Femur (tissue), 1 donor: ENCODE measurements around the gene SRGAP2C.
A peak's percentile ranks its signal among the peaks of the same experiment; 100 is the strongest.
"Not testable (repeated sequence)": the region's sequence is repeated elsewhere in the genome, so short reads cannot be mapped to it uniquely, and the experiment has no call there.

ENCODE experiments used
- DNase-seq: peaks from one replicate; pipeline ENCODE4 v3.0.0-alpha.2; 2017

SRGAP2C gene

DNA sequence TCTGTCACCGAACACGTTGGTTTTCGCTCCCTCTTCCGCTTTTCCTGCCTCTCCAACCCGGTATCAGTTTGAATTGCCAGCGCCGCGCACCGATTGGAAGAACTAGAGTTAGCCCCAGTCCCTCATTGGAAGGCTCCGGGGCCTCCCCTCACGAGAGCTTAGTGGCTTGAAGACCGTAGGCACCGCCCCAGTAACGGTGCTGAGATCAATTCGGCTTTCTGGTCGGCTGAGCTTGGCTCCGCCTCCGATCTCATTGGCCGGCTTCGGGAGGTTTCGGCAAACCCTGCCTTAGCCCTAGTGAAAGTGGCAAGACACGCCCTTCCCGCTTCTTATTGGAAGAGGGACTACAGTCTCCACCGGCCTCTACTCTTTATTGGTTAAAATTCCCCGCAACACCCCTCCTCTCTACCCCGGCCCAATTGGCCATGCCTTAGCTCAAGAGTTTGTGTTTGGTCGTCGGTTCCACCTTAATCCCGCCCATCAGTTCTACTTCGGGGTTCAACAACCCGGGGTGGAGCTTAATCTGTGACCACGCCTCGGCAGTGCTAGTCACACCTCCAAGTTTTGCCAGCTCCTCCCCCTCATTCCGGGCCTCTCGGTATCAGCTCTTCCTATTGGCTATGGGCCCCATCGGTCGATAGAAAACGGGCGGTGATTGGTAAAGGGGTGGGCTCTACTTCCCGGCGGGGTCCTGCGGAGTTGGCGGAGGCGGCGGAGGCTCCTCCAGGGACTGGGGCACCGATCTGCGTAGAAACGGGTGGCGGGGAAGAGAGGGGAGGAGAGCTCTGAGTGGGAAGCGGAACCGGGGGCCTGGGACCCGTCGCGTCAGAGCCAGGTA is at the start of gene SRGAP2C, which contains the start of gene FAM72B:
SRGAP2C (plus strand) TSS at position 686 of the 838 bp plus-strand sequence. CDS start 2,472 bp downstream, outside the sequence.
FAM72B (minus strand) TSS at position 51 of the 838 bp plus-strand sequence. CDS start 851 bp downstream, outside the sequence.
- DNase-seq = peak; percentile 97

DNA sequence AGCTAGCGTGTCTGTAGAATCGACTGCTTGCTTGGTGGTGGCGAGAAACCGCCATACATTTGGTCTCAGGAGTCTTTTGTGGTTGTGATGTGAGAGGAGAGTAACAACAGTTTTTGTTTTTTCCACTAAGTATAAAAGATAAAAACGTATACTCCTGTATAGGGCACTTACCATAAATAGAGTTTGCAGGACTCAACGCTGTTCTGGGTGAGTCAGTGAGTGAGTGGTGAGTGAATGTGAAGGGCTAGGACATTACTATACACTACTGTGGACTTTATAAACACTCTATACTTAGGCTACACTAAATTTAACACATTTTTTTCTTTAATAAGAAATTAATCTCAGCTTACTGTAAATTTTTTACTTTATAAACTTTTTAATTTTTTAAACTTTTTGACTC is 44.4 kb upstream of the SRGAP2C start:
- not testable (repeated sequence) for DNase-seq

DNA sequence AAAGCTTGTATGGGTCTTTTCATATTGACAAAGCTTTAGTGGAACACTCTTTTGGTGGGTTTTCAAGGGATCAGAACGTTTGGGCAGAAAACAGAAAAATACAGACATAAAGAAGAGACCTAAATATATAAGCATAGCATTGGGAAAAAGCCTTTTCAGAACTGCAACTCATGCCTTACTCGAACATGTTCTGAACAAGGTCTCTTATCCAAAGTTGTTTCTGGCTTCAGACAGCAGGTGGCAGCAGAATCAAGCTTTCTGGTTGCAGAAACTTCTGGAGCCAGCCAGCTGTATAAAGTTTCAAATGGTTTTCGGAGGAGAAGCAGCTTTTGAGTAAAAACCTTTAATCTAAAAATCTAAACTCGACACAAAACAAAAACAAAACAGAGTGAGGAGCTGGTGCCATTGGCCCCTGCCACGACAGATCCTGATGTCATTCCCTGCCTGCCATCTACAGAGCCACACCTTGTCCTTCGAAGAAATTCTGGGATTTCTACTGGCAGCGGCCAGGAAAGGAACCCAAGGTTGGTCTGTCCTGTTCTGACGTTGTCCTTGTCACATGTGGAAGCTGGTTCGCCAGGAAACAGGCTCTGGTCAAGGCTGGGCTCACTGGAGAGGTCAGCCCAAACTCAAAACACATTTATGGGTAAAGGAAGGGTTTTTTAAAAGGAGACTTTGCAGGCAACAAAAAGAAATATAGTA is 36.1 kb upstream of the SRGAP2C start:
- DNase-seq = not testable (repeated sequence)

DNA sequence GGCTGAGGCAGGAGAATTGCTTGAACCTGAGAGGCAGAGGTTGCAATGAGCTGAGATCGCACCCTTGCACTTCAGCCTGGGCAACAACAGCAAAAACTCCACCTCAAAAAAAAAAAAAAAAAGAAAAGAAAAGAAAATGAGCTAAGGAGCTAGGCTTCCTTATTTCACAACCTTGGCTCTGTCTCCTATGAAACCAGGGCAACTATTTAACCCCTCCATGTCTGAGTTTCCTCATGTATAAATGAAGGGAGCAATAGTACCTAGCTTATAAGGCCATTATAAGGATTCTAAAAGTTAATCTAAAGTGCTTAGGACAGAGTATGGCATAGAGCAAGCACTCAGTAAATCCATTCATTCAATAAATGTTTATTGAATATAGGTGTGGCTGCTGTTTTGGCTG is 33.5 kb upstream of the SRGAP2C start:
- DNase-seq = not testable (repeated sequence)

DNA sequence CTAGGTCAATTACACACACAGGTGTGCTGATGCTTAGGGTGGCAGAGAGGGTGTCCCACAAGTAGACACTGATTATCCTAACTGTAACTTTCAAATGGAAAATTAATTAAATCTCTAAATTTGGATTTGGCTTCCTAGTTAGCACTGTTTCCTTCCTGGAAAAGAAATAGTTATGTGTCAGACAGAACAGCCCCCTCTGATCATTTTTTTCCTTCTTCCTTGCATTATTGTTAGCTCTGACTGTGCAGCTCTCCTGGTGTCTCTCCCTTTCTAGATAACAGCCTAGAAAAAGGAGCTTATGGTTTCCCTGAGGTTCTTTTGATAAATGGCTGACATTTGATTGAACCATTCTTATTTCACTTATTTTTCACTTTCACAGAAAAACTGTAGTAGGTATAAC is 32.0 kb upstream of the SRGAP2C start:
- DNase-seq = not testable (repeated sequence)

DNA sequence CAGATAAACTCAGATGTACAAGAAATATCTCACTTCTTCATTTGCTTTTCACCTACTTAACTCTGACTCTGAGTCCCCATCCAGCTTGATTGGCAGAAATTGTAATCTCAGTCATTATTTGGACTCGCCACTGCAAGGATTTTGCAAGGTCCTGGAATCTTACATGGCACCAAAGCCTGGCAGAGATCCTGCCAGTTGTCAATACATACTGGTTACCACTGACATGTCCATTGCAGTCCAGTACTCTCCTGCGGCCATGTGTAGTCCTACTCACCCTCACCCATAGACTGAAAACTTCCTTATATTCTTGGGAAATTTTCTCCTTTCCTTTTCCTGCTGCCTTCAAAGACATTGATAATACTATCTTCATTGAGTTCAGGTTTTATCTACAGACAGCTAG is 30.0 kb upstream of the SRGAP2C start:
- not testable (repeated sequence) for DNase-seq

DNA sequence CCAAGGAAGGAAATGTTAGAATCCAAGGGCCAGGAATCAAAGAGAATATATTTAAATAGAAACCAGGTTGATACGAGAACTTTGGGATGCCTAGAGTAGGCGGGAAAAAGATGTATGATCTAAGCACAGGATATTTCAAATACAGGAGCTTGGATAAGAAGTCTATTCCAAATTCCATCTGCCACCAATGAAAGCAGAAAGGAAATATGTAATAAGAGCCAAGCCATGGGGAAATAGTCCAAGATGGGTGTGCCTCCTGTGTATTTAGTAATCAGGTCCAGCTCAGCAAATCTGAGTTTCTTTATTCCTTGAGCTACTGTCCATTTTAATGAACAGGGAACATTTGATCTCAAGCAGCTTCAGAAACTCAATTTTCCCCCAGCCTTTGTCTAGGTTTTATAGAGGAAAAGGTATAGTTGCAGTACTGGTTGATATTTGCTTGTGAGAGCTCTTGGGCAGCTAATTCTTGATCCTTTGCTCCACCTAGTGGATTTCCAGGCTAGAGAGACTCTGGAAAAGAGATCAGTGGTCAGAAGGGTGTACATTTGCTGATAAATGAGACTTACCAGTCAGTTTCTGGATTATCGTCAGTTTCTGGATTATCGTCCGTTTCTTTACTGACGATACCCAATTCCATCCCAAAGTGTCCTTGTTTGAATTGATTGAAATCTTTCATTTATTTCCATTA is 29.0 kb upstream of the SRGAP2C start:
- peak; percentile 21 for DNase-seq

DNA sequence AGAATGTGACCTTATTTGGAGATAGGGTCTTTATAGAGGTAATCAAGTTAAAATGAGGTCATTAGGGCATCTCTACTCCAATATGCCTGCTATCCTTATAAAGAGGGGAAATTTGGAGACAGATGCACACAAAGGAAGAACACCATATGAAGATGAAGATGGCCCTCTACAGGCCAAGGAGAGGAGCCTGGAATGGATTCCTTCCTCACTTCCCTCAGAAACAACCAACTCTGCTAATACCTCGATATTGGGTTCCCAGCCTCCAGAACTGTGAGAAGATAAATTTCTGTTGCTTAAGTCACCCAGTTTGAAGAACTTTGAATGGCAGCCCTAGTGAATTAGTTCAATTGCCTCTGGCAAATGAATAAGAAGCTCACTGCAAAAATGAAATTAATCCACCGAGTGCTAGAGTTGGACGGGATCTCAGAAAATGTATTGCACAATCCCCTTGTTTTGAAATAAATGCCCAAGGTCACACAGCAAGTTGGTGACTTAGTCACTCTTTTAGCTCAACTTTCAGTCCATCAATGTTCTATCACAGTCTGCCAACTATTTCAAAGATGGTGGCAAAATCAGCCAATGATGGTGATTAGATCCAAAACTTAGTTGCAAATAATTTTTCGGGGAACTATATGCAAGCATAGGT is 27.7 kb upstream of the SRGAP2C start:
- DNase-seq = not testable (repeated sequence)

DNA sequence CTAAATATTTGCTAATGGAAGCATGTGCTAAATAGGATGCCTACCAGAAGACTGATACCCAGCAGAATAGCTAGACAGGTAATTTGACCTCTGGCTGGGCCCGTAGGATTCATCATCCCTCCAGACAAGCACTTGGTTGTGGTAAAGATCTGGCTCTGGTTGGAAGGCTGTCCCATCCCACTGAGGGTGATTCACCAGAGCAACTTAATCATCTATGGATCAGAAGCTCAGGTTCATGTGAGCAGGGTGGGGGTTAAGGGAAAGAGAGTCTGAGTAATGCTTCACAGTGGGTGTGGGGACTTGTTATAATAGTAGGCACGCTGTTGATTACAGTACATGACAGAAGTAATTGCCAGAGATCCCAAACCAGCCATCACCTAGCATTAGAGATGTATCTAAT is 27.2 kb upstream of the SRGAP2C start:
- DNase-seq = not testable (repeated sequence)

DNA sequence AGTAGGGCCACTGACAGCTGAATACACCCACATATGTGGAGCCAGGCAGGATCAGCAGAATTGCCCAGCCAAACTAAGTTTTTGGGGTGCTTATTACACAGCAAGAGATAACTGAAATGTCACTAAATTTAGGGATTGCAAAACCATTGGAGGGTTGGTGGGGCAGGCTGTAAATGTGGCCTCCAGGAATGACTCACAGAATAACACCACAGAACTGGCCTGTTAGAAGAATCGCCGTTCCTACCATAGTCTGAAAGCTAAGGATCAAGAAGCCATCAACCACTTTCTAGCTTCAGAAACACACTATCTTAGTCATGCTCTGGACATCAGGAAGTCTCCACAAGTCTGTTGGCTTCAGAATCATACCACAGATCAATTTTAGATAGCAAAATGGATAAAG is 24.7 kb upstream of the SRGAP2C start:
- DNase-seq = not testable (repeated sequence)

DNA sequence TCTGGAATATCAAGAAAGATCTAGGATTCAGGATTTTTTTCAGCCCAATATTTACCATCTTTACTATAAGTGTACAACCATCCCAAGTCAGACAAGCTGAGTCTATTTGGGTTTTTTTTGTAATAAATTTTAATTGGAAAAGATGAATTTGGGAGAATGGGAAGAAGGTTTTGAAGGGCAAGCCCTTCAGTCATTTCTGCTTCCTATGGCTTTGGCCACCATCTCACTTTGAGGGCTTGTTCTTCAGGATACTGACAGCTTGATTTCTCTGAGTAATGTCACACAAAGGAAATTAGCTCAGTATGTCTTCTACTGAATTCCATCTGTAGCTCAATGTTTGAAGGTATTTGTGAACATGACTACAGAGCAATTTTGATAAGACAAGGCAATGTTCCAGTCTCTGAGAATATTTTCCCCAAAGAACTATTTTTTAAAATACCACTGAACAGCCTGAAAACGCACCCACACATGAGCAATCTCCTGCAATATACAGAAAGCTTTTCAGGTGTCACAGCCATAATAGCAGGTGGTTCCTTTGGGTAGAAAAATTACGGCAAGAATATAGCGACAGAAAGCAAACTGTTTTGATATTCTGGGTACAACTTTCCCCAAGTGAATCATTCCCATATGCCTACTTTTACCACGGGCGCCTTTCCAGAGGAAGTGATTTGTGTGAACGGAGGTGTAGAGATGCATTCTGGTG is 23.4 kb upstream of the SRGAP2C start:
- DNase-seq = not testable (repeated sequence)

DNA sequence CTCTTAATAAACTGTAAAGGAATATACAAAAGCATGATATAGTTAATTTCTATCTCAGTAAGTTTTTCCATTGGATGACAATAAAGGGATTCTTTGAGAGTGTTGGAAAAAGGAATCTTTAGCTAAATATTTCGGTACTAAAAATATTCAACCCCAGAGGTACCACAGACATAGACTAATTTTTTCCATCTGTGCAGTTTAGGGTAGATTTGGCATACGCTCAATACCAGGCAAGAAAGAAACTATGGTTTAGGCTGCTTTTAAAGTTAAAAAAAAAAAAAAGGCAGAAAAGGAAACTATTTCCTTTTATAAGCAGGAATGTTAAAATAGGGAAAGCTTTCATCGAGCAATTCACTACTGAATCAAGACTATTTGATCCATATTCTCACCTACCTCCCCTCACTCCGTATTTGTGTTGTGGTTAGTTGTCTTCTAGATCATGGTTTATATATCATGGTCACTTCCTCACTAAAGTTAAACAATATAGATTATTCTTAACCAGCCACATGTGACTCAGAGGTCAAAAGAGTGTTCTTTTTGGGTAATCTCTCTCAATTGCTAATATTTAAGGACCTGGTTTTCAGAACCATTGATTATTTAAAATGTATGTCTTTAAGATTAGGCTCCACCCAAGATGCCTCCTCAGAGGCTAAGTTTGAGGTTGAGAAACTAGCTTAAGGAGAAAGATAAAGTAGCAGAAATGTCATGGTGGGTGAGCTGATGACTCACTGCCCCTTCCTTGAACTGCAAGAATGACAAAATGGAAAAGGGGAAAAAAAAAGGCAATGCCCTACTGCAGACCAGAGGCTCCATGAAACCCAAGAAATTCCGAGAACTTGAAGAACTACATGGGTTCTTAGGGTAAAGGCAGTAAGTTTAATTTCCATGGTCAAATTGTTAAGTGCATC is 20.7 kb upstream of the SRGAP2C start:
- DNase-seq = not testable (repeated sequence)

DNA sequence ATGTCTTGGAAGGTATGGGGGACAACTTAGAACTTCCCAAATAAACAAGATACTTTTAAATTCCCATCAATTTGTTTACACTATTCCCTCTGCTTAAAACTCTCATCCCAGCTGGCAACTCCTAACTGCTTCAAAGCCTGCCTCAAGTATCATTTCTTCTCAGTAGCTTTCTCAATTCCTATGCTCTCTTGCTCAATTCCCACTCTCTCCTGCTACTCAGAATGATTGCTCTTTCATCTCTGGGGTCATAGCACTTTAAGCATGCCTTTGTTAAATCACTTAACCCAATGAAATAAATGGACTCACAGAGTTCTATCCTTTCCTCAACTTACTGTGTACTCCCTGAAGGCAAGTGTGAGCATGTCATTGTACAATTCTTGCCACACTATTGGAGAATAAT is 19.5 kb upstream of the SRGAP2C start:
- not testable (repeated sequence) for DNase-seq

DNA sequence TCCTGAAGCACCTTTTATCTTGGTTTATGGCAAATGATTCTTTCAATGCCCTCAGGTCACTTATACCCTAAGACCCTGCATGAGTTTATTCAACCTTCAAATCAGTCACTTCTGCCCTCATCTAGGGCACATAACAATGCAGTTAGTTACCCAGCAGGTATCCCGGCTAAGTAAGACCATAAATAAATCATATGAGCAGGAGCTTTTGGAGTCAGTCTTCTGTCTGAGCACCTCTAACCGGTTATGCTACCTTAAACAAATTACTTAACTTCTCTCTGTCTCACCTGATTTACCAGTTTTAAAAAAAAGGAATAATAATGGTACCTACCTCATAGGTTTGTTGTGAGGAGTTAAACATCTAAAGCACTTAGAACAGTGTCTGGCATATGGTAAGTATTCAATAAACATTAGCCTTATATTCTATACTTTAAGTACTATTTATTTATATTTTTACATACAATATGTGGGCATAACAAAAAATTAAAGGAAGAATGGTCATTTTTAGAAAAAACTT is 17.5 kb upstream of the SRGAP2C start:
- DNase-seq = not testable (repeated sequence)

DNA sequence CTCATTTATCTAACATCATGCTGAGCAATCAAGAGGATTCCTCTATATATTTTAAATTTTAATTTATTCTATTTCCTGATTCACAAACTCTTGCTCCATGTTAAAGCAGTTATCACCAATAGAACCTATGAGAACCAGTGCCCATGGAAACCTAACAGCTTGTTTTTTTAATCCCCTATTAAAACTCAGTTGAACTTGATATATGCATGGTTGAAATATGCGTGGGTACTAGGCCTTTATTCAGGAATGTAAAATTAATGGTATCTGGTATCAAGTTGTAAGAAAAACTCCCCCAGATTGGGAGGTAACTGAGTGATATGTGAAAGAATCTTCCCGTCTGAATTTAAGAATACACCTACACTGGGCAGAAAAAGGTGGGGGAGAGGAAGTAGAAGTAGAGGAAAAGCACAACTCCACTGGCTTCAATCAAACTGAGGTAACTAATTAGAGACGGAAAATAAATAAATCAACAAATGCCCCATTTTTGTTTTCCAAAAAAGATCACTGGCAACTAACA is 16.6 kb upstream of the SRGAP2C start:
- DNase-seq = not testable (repeated sequence)

DNA sequence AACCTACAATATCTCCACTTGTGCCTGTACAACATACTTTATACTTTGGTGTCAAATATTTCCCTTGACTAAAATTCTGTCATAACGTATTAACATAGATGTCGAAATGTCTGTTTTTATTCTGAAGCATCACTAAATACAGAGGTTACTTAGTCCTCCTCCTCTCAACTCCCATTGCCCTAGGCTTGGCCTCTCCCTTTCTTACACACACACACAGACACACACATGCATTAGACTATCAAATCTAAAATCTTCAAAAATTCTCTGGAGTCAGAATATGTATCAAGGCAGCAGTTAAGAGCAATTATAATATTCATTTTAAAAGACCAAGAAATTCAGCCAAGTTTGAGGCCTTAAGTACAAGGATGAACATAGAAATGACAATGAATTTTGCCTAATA is 8.1 kb upstream of the SRGAP2C start:
- DNase-seq = not testable (repeated sequence)

DNA sequence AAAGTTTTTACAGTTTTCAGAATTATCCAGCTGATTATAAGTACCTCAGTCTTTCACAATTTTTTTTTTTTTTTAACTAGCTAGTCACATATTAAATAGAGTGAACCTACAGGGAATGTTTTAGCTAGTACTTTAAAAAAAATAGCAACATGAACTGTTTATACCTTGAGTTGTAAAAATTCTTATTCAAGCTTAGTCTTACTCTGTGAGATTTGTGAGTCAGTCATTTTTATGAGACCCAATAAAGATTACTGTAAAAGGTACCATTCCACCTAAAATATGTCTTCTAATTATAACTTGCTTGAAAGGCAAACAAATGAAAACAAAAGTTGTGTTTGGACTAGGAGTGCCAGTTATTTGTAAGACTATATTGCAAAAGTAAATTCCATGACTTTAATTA is 6.6 kb upstream of the SRGAP2C start:
- not testable (repeated sequence) for DNase-seq

DNA sequence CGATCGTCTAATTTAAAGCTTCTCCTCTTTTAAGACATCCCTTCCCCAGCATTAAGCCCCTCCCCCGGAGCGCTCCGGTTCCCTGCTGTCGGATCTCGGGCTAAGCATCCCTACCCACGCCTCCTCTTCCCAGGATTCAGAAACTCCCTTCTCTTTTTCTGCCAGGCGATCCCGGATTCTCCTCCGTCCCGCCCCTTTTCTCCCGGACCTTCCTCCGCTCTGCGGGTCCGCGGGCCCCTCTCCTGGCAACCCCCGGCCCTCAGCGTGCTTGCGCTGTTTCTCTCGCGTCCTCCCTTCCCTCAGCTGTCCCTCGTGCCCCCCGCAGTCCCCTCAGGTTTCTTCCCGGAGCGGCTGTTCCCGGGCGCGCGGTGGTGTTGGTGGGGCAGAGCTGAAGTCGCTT is 908 bp upstream of the SRGAP2C start:
- peak; percentile 15 for DNase-seq

DNA sequence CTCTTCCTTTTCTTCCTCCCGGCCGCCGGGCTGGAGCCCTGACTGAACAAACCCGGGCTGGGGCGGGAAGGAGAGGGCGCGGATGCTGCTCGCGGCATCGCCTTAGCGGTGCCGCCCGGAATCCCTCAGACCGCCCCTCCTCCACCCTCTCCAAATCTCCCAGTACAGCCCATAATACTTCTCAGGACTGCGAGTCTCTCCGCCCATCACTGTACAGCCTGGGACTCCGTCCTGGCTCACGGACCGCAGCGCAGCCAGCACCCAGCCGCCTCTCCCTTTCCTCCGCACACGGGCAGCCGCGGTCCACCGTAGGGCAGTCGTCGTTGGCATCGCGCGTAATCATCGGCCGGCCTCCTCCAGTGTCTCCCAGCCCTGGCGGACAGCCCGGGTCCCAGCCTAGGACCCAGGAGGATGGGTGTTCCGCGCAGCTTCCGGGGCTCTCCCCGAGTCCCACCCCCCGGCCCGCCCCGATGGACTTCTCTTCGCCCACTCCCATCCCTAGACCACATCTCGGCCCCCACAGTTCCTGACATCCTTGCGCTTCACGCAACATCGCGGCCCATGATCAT is 449 bp downstream of the SRGAP2C start:
- DNase-seq = not testable (repeated sequence)

DNA sequence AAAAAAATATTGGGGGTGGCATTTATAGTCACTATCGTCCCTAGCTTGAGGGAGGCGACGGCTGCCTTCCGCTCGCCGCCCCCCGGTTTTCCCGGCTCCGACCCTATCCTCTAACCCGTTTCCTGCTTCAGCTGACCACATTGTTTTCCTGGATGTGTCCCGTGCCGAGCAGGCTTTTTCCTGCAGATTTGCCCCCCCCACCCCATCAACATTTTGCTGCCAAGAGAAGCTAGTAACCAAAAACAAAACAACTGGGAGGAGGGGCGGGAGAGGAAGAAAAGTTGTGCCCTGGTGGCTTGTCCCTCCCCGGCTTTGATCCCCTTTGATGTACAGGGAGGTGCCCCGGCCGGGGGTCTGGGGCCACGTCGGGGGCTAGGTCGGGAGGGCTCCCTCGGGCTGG is 1.4 kb downstream of the SRGAP2C start:
- DNase-seq = not testable (repeated sequence)
